ENCODE measurements around the gene CNIH3.

- TF ChIP-seq POLR2A (IDR thresholded peaks at IDR 0.05) (no peak), CTCF (IDR thresholded peaks at IDR 0.05) (no peak)
Observed at GRCh38 chr1:224761245-224761644, 145.1 kb downstream of the CNIH3 start.
